HUES64 (cell line): ENCODE results near the gene GALT. TPM values are rescaled to one million over a fixed set of nuclear protein-coding genes. Genes with fewer than 3 reads are reported as not detected.
A peak's percentile ranks its signal among the peaks of the same experiment; 100 is the strongest.

Experiments
- H3K27ac ChIP-seq: 2 replicates; pipeline ENCODE4 v1.7.0; 2013; ENCODE audit warnings: low read depth, low read length, inconsistent platforms
- H3K27me3 ChIP-seq: 2 replicates; pipeline ENCODE4 v1.6.1; 2013; ENCODE audit warnings: mild to moderate bottlenecking, low read length; ENCODE audit not compliant: insufficient read depth
- H3K36me3 ChIP-seq: 2 replicates; pipeline ENCODE4 v1.6.1; 2013; ENCODE audit warnings: mild to moderate bottlenecking, low read length; ENCODE audit not compliant: insufficient read depth
- H3K4me1 ChIP-seq: 2 replicates; pipeline ENCODE4 v1.6.1; 2013; ENCODE audit warnings: mild to moderate bottlenecking, low read length, moderate library complexity; ENCODE audit not compliant: insufficient read depth
- H3K4me3 ChIP-seq: 2 replicates; pipeline ENCODE4 v1.5.1; 2013; ENCODE audit warnings: mild to moderate bottlenecking, low read length, moderate library complexity
- H3K9ac ChIP-seq: 2 replicates; pipeline ENCODE4 v1.6.1; 2013; ENCODE audit warnings: mild to moderate bottlenecking, low read depth, low read length
- H3K9me3 ChIP-seq: 2 replicates; pipeline ENCODE4 v1.6.1; 2013; ENCODE audit warnings: low read depth, low read length; ENCODE audit not compliant: insufficient read depth
- WGBS: fragments of 150-250, 120-280 bp; methylation state at CpG from one replicate; pipeline ENCODE4 v1.1.7; 2013; ENCODE audit warnings: missing lambda C conversion rate; 5-methylcytosine and 5-hydroxymethylcytosine counted together
- polyA plus RNA-seq, 2 experiments: library from polyadenylated mRNA; stranded (reverse); fragments of 50-300 nt; gene quantifications; one replicate each; pipeline ENCODE4 v1.2.3, GENCODE V29; 2013

GALT gene
- 18.8 TPM for polyA plus RNA-seq (2013, experiment 1 of 2)
- 20.4 TPM for polyA plus RNA-seq (2013, experiment 2 of 2)

- peak within 1 kb of the TSS; percentile 91 for H3K4me3 ChIP-seq
- H3K36me3 ChIP-seq, result peaks cover 24% of the 10 kb centered on the region
- H3K9me3 ChIP-seq, result no peaks in the 10 kb centered on the region
- peaks cover 19% of the 10 kb centered on the region for H3K4me1 ChIP-seq
- peak within 1 kb of the TSS; percentile 79 for H3K9ac ChIP-seq
- peak within 1 kb of the TSS; percentile 84 for H3K27ac ChIP-seq
- 7% methylated on average over 43 of the region's 43 CpGs for whole genome bisulfite sequencing
- H3K27me3 ChIP-seq, result no peaks in the 10 kb centered on the region
Observed at GRCh38 chr9:34646211-34647083, at the start of gene GALT. GALT (plus strand) TSS chr9:34646675; CDS start chr9:34646705, 30 bp downstream.

GRCh38 chr9:34599546-34599945, 46.9 kb upstream of the GALT start:
- Histone ChIP-seq H3K27me3 (peaks cover 6% of the 10 kb centered on the region; the same call in 1 of the 2 replicates), H3K9ac (no peak overlapping the region), H3K9me3 (no peaks in the 10 kb centered on the region), H3K27ac (no peak overlapping the region), H3K36me3 (no peaks in the 10 kb centered on the region), H3K4me1 (0 out of 2 replicates have a peak, but pooled peaks cover 2% of the 10 kb centered on the region), H3K4me3 (no peak overlapping the region)
- 50% methylated on average over 1 of the region's 1 CpG for WGBS

GRCh38 chr9:34600908-34601307, 45.6 kb upstream of the GALT start:
- WGBS, result 86% methylated on average over 1 of the region's 1 CpG
- Histone ChIP-seq H3K9ac (no peak overlapping the region), H3K4me1 (0 out of 2 replicates have a peak, but pooled peaks cover 2% of the 10 kb centered on the region), H3K4me3 (no peak overlapping the region), H3K27ac (no peak overlapping the region), H3K9me3 (no peaks in the 10 kb centered on the region), H3K27me3 (peaks cover 6% of the 10 kb centered on the region; the same call in 1 of the 2 replicates), H3K36me3 (no peaks in the 10 kb centered on the region)

- Histone ChIP-seq H3K9ac (no peak overlapping the region), H3K9me3 (no peaks in the 10 kb centered on the region), H3K36me3 (no peaks in the 10 kb centered on the region), H3K4me3 (no peak overlapping the region), H3K27me3 (peaks cover 6% of the 10 kb centered on the region; the same call in 1 of the 2 replicates), H3K4me1 (0 out of 2 replicates have a peak, but pooled peaks cover 2% of the 10 kb centered on the region), H3K27ac (no peak overlapping the region)
- 64% methylated on average over 6 of the region's 6 CpGs for WGBS
Observed at GRCh38 chr9:34601937-34602573, 44.4 kb upstream of the GALT start.

- Histone ChIP-seq H3K36me3 (no peaks in the 10 kb centered on the region), H3K9me3 (no peaks in the 10 kb centered on the region), H3K4me3 (no peak overlapping the region), H3K27me3 (peaks cover 6% of the 10 kb centered on the region; the same call in 1 of the 2 replicates), H3K27ac (no peak overlapping the region), H3K4me1 (0 out of 2 replicates have a peak, but pooled peaks cover 2% of the 10 kb centered on the region), H3K9ac (no peak overlapping the region)
- 72% methylated on average over 4 of the region's 4 CpGs for WGBS
Observed at GRCh38 chr9:34603610-34604231, 42.8 kb upstream of the GALT start.

DNA sequence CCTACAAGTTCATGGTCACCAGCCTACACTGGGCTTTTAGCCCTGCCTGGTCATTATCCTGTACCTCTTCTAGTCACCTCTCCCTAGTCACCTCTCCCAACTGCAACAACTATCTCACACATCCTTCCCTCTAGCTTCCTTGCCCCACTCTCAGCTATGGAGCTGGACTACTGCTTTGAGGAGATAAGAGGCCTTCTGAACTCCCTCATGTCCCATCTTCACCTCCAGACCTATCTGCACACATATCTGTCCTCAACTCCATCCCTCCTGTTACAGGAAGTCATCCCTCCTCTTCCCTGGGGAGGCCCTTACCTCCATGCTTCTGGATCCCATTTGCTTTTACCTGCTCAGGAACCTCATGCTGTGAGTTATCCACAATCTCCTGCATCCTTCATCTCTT, 40.3 kb upstream of the GALT start:
- Histone ChIP-seq H3K9ac (no peak overlapping the region), H3K27me3 (peaks cover 6% of the 10 kb centered on the region; the same call in 1 of the 2 replicates), H3K36me3 (no peaks in the 10 kb centered on the region), H3K27ac (no peak overlapping the region), H3K9me3 (no peaks in the 10 kb centered on the region), H3K4me3 (no peak overlapping the region), H3K4me1 (0 out of 2 replicates have a peak, but pooled peaks cover 5% of the 10 kb centered on the region)

- Histone ChIP-seq H3K4me1 (0 out of 2 replicates have a peak, but pooled peaks cover 8% of the 10 kb centered on the region), H3K9ac (no peak overlapping the region), H3K27me3 (peaks cover 6% of the 10 kb centered on the region; the same call in 1 of the 2 replicates), H3K27ac (no peak overlapping the region), H3K36me3 (no peaks in the 10 kb centered on the region), H3K9me3 (no peaks in the 10 kb centered on the region), H3K4me3 (no peak overlapping the region)
- WGBS, result 88% methylated on average over 3 of the region's 3 CpGs
Observed at GRCh38 chr9:34606905-34607304, 39.6 kb upstream of the GALT start.

DNA sequence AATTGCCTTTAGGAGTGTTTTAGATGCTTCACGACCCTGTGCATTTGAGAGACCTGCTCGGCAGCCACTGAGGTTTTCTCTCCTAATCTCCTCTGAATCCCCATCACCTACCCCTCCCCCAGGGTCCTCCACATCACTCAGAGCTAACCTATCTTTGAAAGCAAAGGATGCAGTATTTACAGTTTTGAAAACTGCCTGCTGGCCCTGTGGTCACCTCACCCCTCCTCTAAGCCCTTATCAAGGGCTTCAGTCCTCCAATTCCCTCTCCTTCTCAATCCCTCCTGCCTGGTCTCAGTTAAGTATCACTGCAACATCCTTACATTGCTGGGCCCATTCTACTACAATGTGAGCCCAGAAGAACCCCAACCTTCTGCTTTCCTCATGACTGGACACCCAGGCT, 39.1 kb upstream of the GALT start:
- Histone ChIP-seq H3K27me3 (peaks cover 7% of the 10 kb centered on the region), H3K4me3 (no peak overlapping the region), H3K27ac (no peak overlapping the region), H3K9me3 (no peaks in the 10 kb centered on the region), H3K4me1 (0 out of 2 replicates have a peak, but pooled peaks cover 5% of the 10 kb centered on the region), H3K36me3 (no peaks in the 10 kb centered on the region), H3K9ac (no peak overlapping the region)
- 60% methylated on average over 2 of the region's 2 CpGs for WGBS

GRCh38 chr9:34610434-34611206, 35.9 kb upstream of the GALT start:
- Histone ChIP-seq H3K4me3 (peak overlapping the region; percentile 89), H3K27ac (no peak overlapping the region), H3K9ac (no peak overlapping the region), H3K9me3 (no peaks in the 10 kb centered on the region), H3K4me1 (0 out of 2 replicates have a peak, but pooled peaks cover 5% of the 10 kb centered on the region), H3K36me3 (no peaks in the 10 kb centered on the region), H3K27me3 (peaks cover 11% of the 10 kb centered on the region)
- 91% methylated on average over 20 of the region's 20 CpGs for WGBS

GRCh38 chr9:34611251-34611810, 35.1 kb upstream of the GALT start:
- Histone ChIP-seq H3K4me3 (peak overlapping the region; percentile 89), H3K36me3 (no peaks in the 10 kb centered on the region), H3K27ac (peak overlapping the region; percentile 54), H3K4me1 (0 out of 2 replicates have a peak, but pooled peaks cover 5% of the 10 kb centered on the region), H3K27me3 (peaks cover 9% of the 10 kb centered on the region), H3K9me3 (no peaks in the 10 kb centered on the region), H3K9ac (peak overlapping the region; percentile 91)
- 57% methylated on average over 10 of the region's 10 CpGs for WGBS
